Mesenchymal stem cell (in vitro differentiated cells and primary cell): ENCODE data around the gene CBR3.

Source experiments
- DNase-seq: peaks from one replicate; pipeline ENCODE4 v3.0.0-alpha.2; 2013
- H2AFZ ChIP-seq: one replicate; pipeline ENCODE4 v1.6.1; 2013; ENCODE audit warnings: low read depth, mild to moderate bottlenecking, control low read depth, inconsistent platforms, low read length, moderate library complexity
- H2AK5ac ChIP-seq: 2 replicates; pipeline ENCODE4 v1.6.1; 2013; ENCODE audit warnings: low read length, moderate library complexity, mild to moderate bottlenecking, inconsistent platforms; ENCODE audit not compliant: severe bottlenecking
- H2BK120ac ChIP-seq: one replicate; pipeline ENCODE4 v1.6.1; 2013; ENCODE audit warnings: low read depth, mild to moderate bottlenecking, inconsistent platforms, low read length, moderate library complexity
- H2BK12ac ChIP-seq, 2 experiments: one replicate each; pipeline ENCODE4 v1.6.1; 2013; ENCODE audit warnings: inconsistent platforms in 2 of 2, low read length in 2 of 2, mild to moderate bottlenecking in 2 of 2, moderate library complexity in 2 of 2, control low read depth in 1 of 2
- H2BK15ac ChIP-seq: one replicate; pipeline ENCODE4 v1.6.1; 2013; ENCODE audit warnings: mild to moderate bottlenecking, low read depth, inconsistent platforms; ENCODE audit not compliant: poor library complexity, severe bottlenecking
- H2BK5ac ChIP-seq: 2 replicates; pipeline ENCODE4 v1.6.1; 2013; ENCODE audit warnings: low read depth, mild to moderate bottlenecking, low read length, control low read depth, inconsistent platforms; ENCODE audit not compliant: poor library complexity, severe bottlenecking
- H3K14ac ChIP-seq, 2 experiments: one replicate each; pipeline ENCODE4 v1.6.1; 2013; ENCODE audit warnings: inconsistent platforms in 2 of 2, low read length in 2 of 2, control low read depth in 1 of 2, mild to moderate bottlenecking in 1 of 2, moderate library complexity in 1 of 2
- H3K18ac ChIP-seq, 2 experiments: one replicate each; pipeline ENCODE4 v1.6.1; 2013; ENCODE audit warnings: inconsistent platforms in 2 of 2, low read length in 2 of 2, control low read depth in 1 of 2, low read depth in 1 of 2, mild to moderate bottlenecking in 1 of 2
- H3K23ac ChIP-seq, 2 experiments: one replicate each; pipeline ENCODE4 v1.6.1; 2013; ENCODE audit warnings: inconsistent platforms in 2 of 2, low read length in 2 of 2, mild to moderate bottlenecking in 2 of 2, moderate library complexity in 2 of 2, control low read depth in 1 of 2
- H3K27ac ChIP-seq: 2 replicates; pipeline ENCODE4 v1.5.1; 2013; ENCODE audit warnings: mild to moderate bottlenecking, moderate library complexity, low read length, control low read depth, inconsistent platforms; ENCODE audit not compliant: poor library complexity, severe bottlenecking
- H3K27me3 ChIP-seq, 2 experiments: 2 replicates each; pipeline versions ENCODE4 v1.6.1 to v1.7.0; 2013; ENCODE audit warnings: low read length in 2 of 2, mild to moderate bottlenecking in 2 of 2, moderate library complexity in 2 of 2, control low read depth in 1 of 2, inconsistent platforms in 1 of 2; ENCODE audit not compliant: control insufficient read depth in 1 of 2, insufficient read depth in 1 of 2
- H3K36me3 ChIP-seq, 2 experiments: 2 replicates each; pipeline versions ENCODE4 v1.6.1 to v1.7.0; 2013; ENCODE audit warnings: low read length in 2 of 2, control low read depth in 1 of 2, inconsistent platforms in 1 of 2, low read depth in 1 of 2, mild to moderate bottlenecking in 1 of 2; ENCODE audit not compliant: insufficient read depth in 2 of 2, control insufficient read depth in 1 of 2
- H3K4ac ChIP-seq, 2 experiments: one replicate each; pipeline ENCODE4 v1.6.1; 2013; ENCODE audit warnings: inconsistent platforms in 2 of 2, low read length in 2 of 2, mild to moderate bottlenecking in 2 of 2, moderate library complexity in 2 of 2, control low read depth in 1 of 2, low read depth in 1 of 2
- H3K4me1 ChIP-seq: 2 replicates; pipeline ENCODE4 v1.6.1; 2013; ENCODE audit warnings: low read depth, low read length, control low read depth; ENCODE audit not compliant: control insufficient read depth, insufficient read depth
- H3K4me2 ChIP-seq: 2 replicates; pipeline ENCODE4 v1.6.1; 2013; ENCODE audit warnings: low read length, mild to moderate bottlenecking, inconsistent platforms; ENCODE audit not compliant: poor library complexity, severe bottlenecking
- H3K4me3 ChIP-seq, 2 experiments: 2 replicates each; pipeline versions ENCODE4 v1.5.1 to v1.7.0; 2013; ENCODE audit warnings: low read length in 2 of 2, mild to moderate bottlenecking in 2 of 2, control low read depth in 1 of 2, low read depth in 1 of 2; ENCODE audit not compliant: insufficient read depth in 1 of 2
- H3K79me1 ChIP-seq: replicated peaks from 2 replicates; pipeline ENCODE4 v1.6.1; 2013; ENCODE audit warnings: mild to moderate bottlenecking, control low read depth, low read length, inconsistent platforms; ENCODE audit not compliant: poor library complexity, severe bottlenecking
- H3K9ac ChIP-seq: 2 replicates; pipeline ENCODE4 v1.7.0; 2013; ENCODE audit warnings: mild to moderate bottlenecking, low read length, moderate library complexity
- H3K9me3 ChIP-seq: 2 replicates; pipeline ENCODE4 v1.7.0; 2013; ENCODE audit warnings: mild to moderate bottlenecking, low read length; ENCODE audit not compliant: control insufficient read depth
- H4K8ac ChIP-seq: one replicate; pipeline ENCODE4 v1.6.1; 2013; ENCODE audit warnings: inconsistent platforms, mild to moderate bottlenecking, low read length, moderate library complexity
- H4K91ac ChIP-seq: one replicate; pipeline ENCODE4 v1.6.1; 2013; ENCODE audit warnings: mild to moderate bottlenecking, low read length, inconsistent platforms
- WGBS: methylation state at CpG from one replicate; pipeline ENCODE4 v1.1.7; 2013; ENCODE audit warnings: mixed read lengths; 5-methylcytosine and 5-hydroxymethylcytosine counted together

CBR3 gene

GRCh38 chr21:36156339-36156814 lies 21.5 kb downstream of the CBR3 start:
- Histone ChIP-seq H2BK120ac (no peak overlapping the region), H4K8ac (peak overlapping the region; percentile 92), H3K23ac (no peak overlapping the region), H3K27me3 (no peaks in the 10 kb centered on the region), H3K9ac (peak overlapping the region; percentile 91), H3K4me2 (peak overlapping the region; percentile 99), H3K79me1 (peaks cover 15% of the 10 kb centered on the region), H2BK12ac (no peak overlapping the region), H4K91ac (no peak overlapping the region), H2BK5ac (no peak overlapping the region), H2BK15ac (no peak overlapping the region), H3K4me1 (peaks cover 15% of the 10 kb centered on the region), H3K27ac (no peak overlapping the region), H3K14ac (no peak overlapping the region), H2AK5ac (no peak overlapping the region), H3K4me3 (peak overlapping the region; percentile 94 to 96), H3K18ac (no peak overlapping the region), H2AFZ (peak overlapping the region; percentile 94), H3K36me3 (peaks cover 0 to 3% of the 10 kb centered on the region in 2 experiments), H3K9me3 (no peaks in the 10 kb centered on the region), H3K4ac (no peak overlapping the region)
- DNase-seq, result peak; percentile 98
- WGBS, result 1% methylated on average over 43 of the region's 43 CpGs

GRCh38 chr21:36156815-36157670 lies 22.2 kb downstream of the CBR3 start, which contains the start of gene DOP1B:
Gene DOP1B, plus strand, starts transcription at chr21:36156824. Its CDS starts 7,910 bp downstream, at chr21:36164734.
- no peak for DNase-seq
- H3K23ac ChIP-seq, result peak within 1 kb of the TSS in 1 of 2 experiments; percentile 77
- peaks cover 15% of the 10 kb centered on the region for H3K4me1 ChIP-seq
- peak within 1 kb of the TSS; percentile 94 to 96 for H3K4me3 ChIP-seq
- H2BK5ac ChIP-seq, result no peak within 1 kb of the TSS
- H2AK5ac ChIP-seq, result no peak within 1 kb of the TSS
- H3K27me3 ChIP-seq, result no peaks in the 10 kb centered on the region
- H2AFZ ChIP-seq, result peak within 1 kb of the TSS; percentile 97
- H3K36me3 ChIP-seq, result peaks cover 0 to 7% of the 10 kb centered on the region in 2 experiments
- H3K27ac ChIP-seq, result no peak within 1 kb of the TSS
- H2BK12ac ChIP-seq, result peak within 1 kb of the TSS in 1 of 2 experiments; percentile 89
- H4K8ac ChIP-seq, result peak within 1 kb of the TSS; percentile 92
- WGBS, result under 1% methylated on average over 70 of the region's 83 CpGs
- peaks cover 15% of the 10 kb centered on the region for H3K79me1 ChIP-seq
- peak within 1 kb of the TSS; percentile 91 for H3K9ac ChIP-seq
- H3K9me3 ChIP-seq, result no peaks in the 10 kb centered on the region
- peak within 1 kb of the TSS; percentile 65 to 80 for H3K18ac ChIP-seq
- H3K14ac ChIP-seq, result peak within 1 kb of the TSS in 1 of 2 experiments; percentile 93
- H2BK15ac ChIP-seq, result peak within 1 kb of the TSS; percentile 79
- H2BK120ac ChIP-seq, result peak within 1 kb of the TSS; percentile 67
- peak within 1 kb of the TSS; percentile 84 for H4K91ac ChIP-seq
- peak within 1 kb of the TSS; percentile 99 for H3K4me2 ChIP-seq
- peak within 1 kb of the TSS; percentile 46 to 66 for H3K4ac ChIP-seq

- Histone ChIP-seq H3K27ac (no peak overlapping the region), H4K91ac (no peak overlapping the region), H3K4me3 (no peak overlapping the region), H2AK5ac (no peak overlapping the region), H3K9me3 (no peaks in the 10 kb centered on the region), H3K18ac (no peak overlapping the region), H3K79me1 (peaks cover 22% of the 10 kb centered on the region), H2BK15ac (no peak overlapping the region), H2BK12ac (no peak overlapping the region), H4K8ac (no peak overlapping the region), H2BK5ac (no peak overlapping the region), H3K36me3 (peaks cover 0 to 7% of the 10 kb centered on the region in 2 experiments), H2BK120ac (no peak overlapping the region), H3K27me3 (no peaks in the 10 kb centered on the region), H3K9ac (no peak overlapping the region), H3K4me2 (no peak overlapping the region), H3K4ac (no peak overlapping the region), H3K4me1 (peaks cover 20% of the 10 kb centered on the region), H2AFZ (no peak overlapping the region), H3K23ac (no peak overlapping the region), H3K14ac (no peak overlapping the region)
- DNase-seq, result no peak
- 91% methylated on average over 12 of the region's 13 CpGs for WGBS
These were observed 24.6 kb downstream of the CBR3 start for GRCh38 chr21:36159356-36159921.

GRCh38 chr21:36160850-36161178 lies 25.9 kb downstream of the CBR3 start:
- H3K4ac ChIP-seq, result no peak overlapping the region
- no peak for DNase-seq
- H3K4me2 ChIP-seq, result no peak overlapping the region
- no peak overlapping the region for H2BK120ac ChIP-seq
- H4K91ac ChIP-seq, result no peak overlapping the region
- H2BK15ac ChIP-seq, result no peak overlapping the region
- no peak overlapping the region for H3K18ac ChIP-seq
- H3K36me3 ChIP-seq, result peaks cover 6 to 10% of the 10 kb centered on the region in 2 experiments
- H3K4me1 ChIP-seq, result peaks cover 14% of the 10 kb centered on the region
- no peak overlapping the region for H3K14ac ChIP-seq
- peaks cover 20% of the 10 kb centered on the region for H3K79me1 ChIP-seq
- H3K27ac ChIP-seq, result no peak overlapping the region
- no peaks in the 10 kb centered on the region for H3K9me3 ChIP-seq
- no peak overlapping the region for H3K4me3 ChIP-seq
- H3K23ac ChIP-seq, result no peak overlapping the region
- no peak overlapping the region for H3K9ac ChIP-seq
- no peak overlapping the region for H2AK5ac ChIP-seq
- H2AFZ ChIP-seq, result no peak overlapping the region
- no peak overlapping the region for H4K8ac ChIP-seq
- H2BK5ac ChIP-seq, result no peak overlapping the region
- no peak overlapping the region for H2BK12ac ChIP-seq
- H3K27me3 ChIP-seq, result no peaks in the 10 kb centered on the region
- WGBS, result 95% methylated on average over 2 of the region's 2 CpGs
